ENCODE results near the gene NABP2. TPM values are rescaled to one million over a fixed set of nuclear protein-coding genes. Genes with fewer than 3 reads are reported as not detected.
"Not testable (repeated sequence)": the region's sequence is repeated elsewhere in the genome, so short reads cannot be mapped to it uniquely, and the experiment has no call there.

The NABP2 gene
- polyA plus RNA-seq (2014; cell fraction: cytosol; rRNA removed) = 143 and 150 TPM in 2 replicates
- polyA plus RNA-seq (2014; cell fraction: nucleus; rRNA removed) = 36.9 and 39.5 TPM in 2 replicates

- DNase-seq (ENCODE audit: low spot score) = peak; percentile 98
Observed at GRCh38 chr12:56224102-56224701, at the start of gene NABP2. Gene NABP2 (plus strand): TSS chr12:56224342. CDS start chr12:56224857, 515 bp downstream.

- no peak for DNase-seq (ENCODE audit: low spot score)
Observed at GRCh38 chr12:56178347-56178746, 45.8 kb upstream of the NABP2 start.

GRCh38 chr12:56186957-56187356 is 37.2 kb upstream of the NABP2 start:
- no peak for DNase-seq (ENCODE audit: low spot score)

- no peak for DNase-seq (ENCODE audit: low spot score)
Observed at GRCh38 chr12:56188131-56188777, 35.9 kb upstream of the NABP2 start.

GRCh38 chr12:56188778-56189098 is 35.4 kb upstream of the NABP2 start:
- DNase-seq (ENCODE audit: low spot score) = no peak

- peak; percentile 86 for DNase-seq (ENCODE audit: low spot score)
Observed at GRCh38 chr12:56189099-56189917, 34.8 kb upstream of the NABP2 start, which contains the start of gene SMARCC2. Gene SMARCC2 (minus strand): TSS chr12:56189483. CDS start chr12:56189461, 22 bp downstream.

- DNase-seq (ENCODE audit: low spot score) = peak; percentile 93
Observed at GRCh38 chr12:56189918-56190694, 34.0 kb upstream of the NABP2 start.

- peak; percentile 36 for DNase-seq (ENCODE audit: low spot score)
Observed at GRCh38 chr12:56190695-56191155, 33.4 kb upstream of the NABP2 start.

GRCh38 chr12:56192582-56192981 is 31.6 kb upstream of the NABP2 start:
- DNase-seq (ENCODE audit: low spot score) = no peak

GRCh38 chr12:56193025-56193578 is 31.0 kb upstream of the NABP2 start:
- DNase-seq (ENCODE audit: low spot score) = peak; percentile 88

GRCh38 chr12:56196818-56197550 is 27.2 kb upstream of the NABP2 start:
- DNase-seq (ENCODE audit: low spot score) = not testable (repeated sequence)

GRCh38 chr12:56197921-56198635 is 26.1 kb upstream of the NABP2 start:
- DNase-seq (ENCODE audit: low spot score) = no peak

- DNase-seq (ENCODE audit: low spot score) = no peak
Observed at GRCh38 chr12:56198836-56199235, 25.3 kb upstream of the NABP2 start.

- DNase-seq (ENCODE audit: low spot score) = no peak
Observed at GRCh38 chr12:56202366-56202765, 21.8 kb upstream of the NABP2 start.

- no peak for DNase-seq (ENCODE audit: low spot score)
Observed at GRCh38 chr12:56202838-56203237, 21.3 kb upstream of the NABP2 start.

- no peak for DNase-seq (ENCODE audit: low spot score)
Observed at GRCh38 chr12:56204275-56204674, 19.9 kb upstream of the NABP2 start.

- DNase-seq (ENCODE audit: low spot score) = no peak
Observed at GRCh38 chr12:56205445-56205844, 18.7 kb upstream of the NABP2 start.

GRCh38 chr12:56206452-56207166 is 17.5 kb upstream of the NABP2 start:
- peak; percentile 52 for DNase-seq (ENCODE audit: low spot score)

GRCh38 chr12:56208006-56208405 is 16.1 kb upstream of the NABP2 start:
- DNase-seq (ENCODE audit: low spot score) = no peak

Measured in SK-N-DZ (cell line).